HG03095 (cell line): ENCODE results near the gene FOXB1.

Experiments
- ATAC-seq: cut with Tn5 transposase; IDR thresholded peaks from one replicate; pipeline ENCODE4 v1.9.1; 2021; ENCODE audit warnings: moderate library complexity; ENCODE audit not compliant: unreplicated experiment

Gene FOXB1

GRCh38 chr15:60004009-60004845 lies at the start of gene FOXB1:
TSS of gene FOXB1 (plus strand) at chr15:60004311. CDS start at chr15:60004964, 653 bp downstream.
- ATAC-seq: no peak

GRCh38 chr15:59958288-59958687 lies 45.8 kb upstream of the FOXB1 start:
- no peak for ATAC-seq

GRCh38 chr15:59960318-59960717 lies 43.8 kb upstream of the FOXB1 start:
- no peak for ATAC-seq

GRCh38 chr15:59963322-59963721 lies 40.8 kb upstream of the FOXB1 start:
- no peak for ATAC-seq

GRCh38 chr15:59963925-59964324 lies 40.2 kb upstream of the FOXB1 start:
- ATAC-seq: no peak

- ATAC-seq: no peak
These were observed 38.4 kb upstream of the FOXB1 start for GRCh38 chr15:59965741-59966140.

GRCh38 chr15:59966262-59966661 lies 37.8 kb upstream of the FOXB1 start:
- no peak for ATAC-seq

- ATAC-seq: no peak
These were observed 35.8 kb upstream of the FOXB1 start for GRCh38 chr15:59968314-59968713.

GRCh38 chr15:59972241-59972640 lies 31.9 kb upstream of the FOXB1 start:
- ATAC-seq: no peak

GRCh38 chr15:59976480-59977271 lies 27.4 kb upstream of the FOXB1 start:
- ATAC-seq: no peak

- no peak for ATAC-seq
These were observed 12.3 kb upstream of the FOXB1 start for GRCh38 chr15:59991834-59992233.

- no peak for ATAC-seq
These were observed 10.9 kb upstream of the FOXB1 start for GRCh38 chr15:59993041-59993750.

GRCh38 chr15:59993950-59994401 lies 10.1 kb upstream of the FOXB1 start:
- no peak for ATAC-seq

- no peak for ATAC-seq
These were observed 9.6 kb upstream of the FOXB1 start for GRCh38 chr15:59994526-59994887.

- no peak for ATAC-seq
These were observed 9.1 kb upstream of the FOXB1 start for GRCh38 chr15:59994888-59995557.

- ATAC-seq: no peak
These were observed 8.4 kb upstream of the FOXB1 start for GRCh38 chr15:59995568-59996297.

GRCh38 chr15:59996298-59997041 lies 7.6 kb upstream of the FOXB1 start:
- no peak for ATAC-seq

- peak; percentile 72 for ATAC-seq
These were observed 6.9 kb upstream of the FOXB1 start for GRCh38 chr15:59997070-59997701.
